ENCODE results near the gene MAPT. TPM values are rescaled to one million over a fixed set of nuclear protein-coding genes. Genes with fewer than 3 reads are reported as not detected.

Gene MAPT
- polyA plus RNA-seq, 1 experiment, result 0.27 TPM

GRCh38 chr17:45972531-45972930, 78.2 kb downstream of the MAPT start:
- peaks cover 25% of the 10 kb centered on the region for H3K27me3 ChIP-seq (ENCODE audit: control insufficient read depth, insufficient read depth, low read length)
- H3K9me3 ChIP-seq (ENCODE audit: control insufficient read depth, insufficient read depth, low read length), result peaks cover 6% of the 10 kb centered on the region
- TF ChIP-seq, protein P1, sequence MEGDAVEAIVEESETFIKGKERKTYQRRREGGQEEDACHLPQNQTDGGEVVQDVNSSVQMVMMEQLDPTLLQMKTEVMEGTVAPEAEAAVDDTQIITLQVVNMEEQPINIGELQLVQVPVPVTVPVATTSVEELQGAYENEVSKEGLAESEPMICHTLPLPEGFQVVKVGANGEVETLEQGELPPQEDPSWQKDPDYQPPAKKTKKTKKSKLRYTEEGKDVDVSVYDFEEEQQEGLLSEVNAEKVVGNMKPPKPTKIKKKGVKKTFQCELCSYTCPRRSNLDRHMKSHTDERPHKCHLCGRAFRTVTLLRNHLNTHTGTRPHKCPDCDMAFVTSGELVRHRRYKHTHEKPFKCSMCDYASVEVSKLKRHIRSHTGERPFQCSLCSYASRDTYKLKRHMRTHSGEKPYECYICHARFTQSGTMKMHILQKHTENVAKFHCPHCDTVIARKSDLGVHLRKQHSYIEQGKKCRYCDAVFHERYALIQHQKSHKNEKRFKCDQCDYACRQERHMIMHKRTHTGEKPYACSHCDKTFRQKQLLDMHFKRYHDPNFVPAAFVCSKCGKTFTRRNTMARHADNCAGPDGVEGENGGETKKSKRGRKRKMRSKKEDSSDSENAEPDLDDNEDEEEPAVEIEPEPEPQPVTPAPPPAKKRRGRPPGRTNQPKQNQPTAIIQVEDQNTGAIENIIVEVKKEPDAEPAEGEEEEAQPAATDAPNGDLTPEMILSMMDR (IDR thresholded peaks at IDR 0.05; ENCODE audit: low read depth, low read length), result no peak
- no peak overlapping the region for H3K27ac ChIP-seq (ENCODE audit: low read depth, low read length)
- DNase-seq (ENCODE audit: low read depth, low spot score), result no peak
- H3K4me3 ChIP-seq (ENCODE audit: low read depth, low read length), result no peak overlapping the region
- ChIA-PET POLR2A (no interaction called here), CTCF (no interaction called here)

- ChIA-PET POLR2A (no interaction called here), CTCF (no interaction called here)
- no peak overlapping the region for H3K4me3 ChIP-seq (ENCODE audit: low read depth, low read length)
- DNase-seq (ENCODE audit: low read depth, low spot score), result no peak
- no peak overlapping the region for H3K27ac ChIP-seq (ENCODE audit: low read depth, low read length)
- TF ChIP-seq, protein P1 (IDR thresholded peaks at IDR 0.05; ENCODE audit: low read depth, low read length), result no peak
- peaks cover 6% of the 10 kb centered on the region for H3K9me3 ChIP-seq (ENCODE audit: control insufficient read depth, insufficient read depth, low read length)
- H3K27me3 ChIP-seq (ENCODE audit: control insufficient read depth, insufficient read depth, low read length), result peaks cover 24% of the 10 kb centered on the region
Measured at GRCh38 chr17:45973099-45973780, 78.9 kb downstream of the MAPT start.

- ChIA-PET POLR2A (no interaction called here), CTCF (no interaction called here)
- TF ChIP-seq, protein P1 (IDR thresholded peaks at IDR 0.05; ENCODE audit: low read depth, low read length), result no peak
- no peak for DNase-seq (ENCODE audit: low read depth, low spot score)
- H3K27ac ChIP-seq (ENCODE audit: low read depth, low read length), result no peak overlapping the region
- no peak overlapping the region for H3K4me3 ChIP-seq (ENCODE audit: low read depth, low read length)
- peaks cover 6% of the 10 kb centered on the region for H3K9me3 ChIP-seq (ENCODE audit: control insufficient read depth, insufficient read depth, low read length)
- peaks cover 21% of the 10 kb centered on the region for H3K27me3 ChIP-seq (ENCODE audit: control insufficient read depth, insufficient read depth, low read length)
Measured at GRCh38 chr17:45973946-45974859, 79.8 kb downstream of the MAPT start.

DNA sequence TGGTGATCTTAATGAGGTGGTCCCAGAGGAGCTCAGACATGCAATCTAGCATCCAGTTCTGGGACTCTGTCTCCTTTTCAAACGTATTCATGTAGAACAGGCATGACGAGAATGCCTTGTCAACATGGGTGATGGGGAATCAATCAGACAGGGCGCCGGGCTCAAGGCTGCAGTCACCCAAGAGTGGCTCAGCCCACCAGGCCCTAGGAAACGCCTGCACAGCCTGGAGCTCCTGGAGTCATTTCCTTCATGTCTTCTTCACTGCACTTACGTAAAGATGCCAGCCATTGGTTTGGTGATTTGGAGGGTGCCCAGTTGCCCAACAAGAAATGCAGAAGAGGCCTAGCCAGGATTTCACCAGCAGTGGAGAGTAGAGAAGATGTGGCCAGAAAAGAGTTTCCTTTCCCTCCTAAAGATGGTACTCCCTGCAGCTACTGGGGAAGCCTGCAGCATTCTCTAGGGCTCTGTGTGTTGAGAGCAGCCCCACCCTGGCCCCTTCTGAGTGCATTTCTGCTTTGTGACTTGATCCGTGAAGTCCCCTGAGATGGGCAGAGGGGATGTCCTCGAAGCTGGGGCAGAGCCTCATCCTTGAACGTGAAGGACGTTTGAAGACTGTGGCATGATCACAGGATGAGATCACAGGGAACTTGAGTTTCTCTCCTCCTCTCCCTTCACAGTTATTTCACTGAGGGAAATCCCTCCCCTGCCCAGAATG, 80.7 kb downstream of the MAPT start:
- Histone ChIP-seq H3K9me3 (ENCODE audit: control insufficient read depth, insufficient read depth, low read length) (peaks cover 6% of the 10 kb centered on the region), H3K27me3 (ENCODE audit: control insufficient read depth, insufficient read depth, low read length) (peaks cover 25% of the 10 kb centered on the region), H3K4me3 (ENCODE audit: low read depth, low read length) (no peak overlapping the region), H3K27ac (ENCODE audit: low read depth, low read length) (no peak overlapping the region)
- ChIA-PET CTCF (no interaction called here), POLR2A (no interaction called here)
- no peak for DNase-seq (ENCODE audit: low read depth, low spot score)
- TF ChIP-seq, protein P1 (IDR thresholded peaks at IDR 0.05; ENCODE audit: low read depth, low read length), result no peak
